ENCODE results near the gene RNF148. TPM values are rescaled to one million over a fixed set of nuclear protein-coding genes. Genes with fewer than 3 reads are reported as not detected.

Gene RNF148
- total RNA-seq: not detected

- no peak for ATAC-seq
These were observed at the start of gene RNF148 for GRCh38 chr7:122702872-122703510. TSS of gene RNF148 (minus strand) at chr7:122702922. CDS start at chr7:122702750, 172 bp downstream.

GRCh38 chr7:122750389-122750788 is 47.7 kb upstream of the RNF148 start:
- ATAC-seq: no peak

GRCh38 chr7:122748195-122748594 is 45.5 kb upstream of the RNF148 start:
- ATAC-seq: no peak

- ATAC-seq: no peak
These were observed 44.2 kb upstream of the RNF148 start for GRCh38 chr7:122746948-122747347.

- peak; percentile 96 for ATAC-seq
These were observed 40.5 kb upstream of the RNF148 start for GRCh38 chr7:122743211-122743610.

GRCh38 chr7:122738947-122739346 is 36.2 kb upstream of the RNF148 start:
- no peak for ATAC-seq

GRCh38 chr7:122736183-122736582 is 33.5 kb upstream of the RNF148 start:
- ATAC-seq: no peak

GRCh38 chr7:122727759-122728158 is 25.0 kb upstream of the RNF148 start:
- ATAC-seq: no peak

- ATAC-seq: no peak
These were observed 24.6 kb upstream of the RNF148 start for GRCh38 chr7:122727354-122727753.

- no peak for ATAC-seq
These were observed 24.2 kb upstream of the RNF148 start for GRCh38 chr7:122726881-122727280.

- no peak for ATAC-seq
These were observed 21.6 kb upstream of the RNF148 start for GRCh38 chr7:122724366-122724765.

GRCh38 chr7:122719010-122719578 is 16.4 kb upstream of the RNF148 start:
- no peak for ATAC-seq

GRCh38 chr7:122717356-122718089 is 14.8 kb upstream of the RNF148 start:
- ATAC-seq: no peak

GRCh38 chr7:122715183-122715582 is 12.5 kb upstream of the RNF148 start:
- ATAC-seq: no peak

GRCh38 chr7:122710916-122711315 is 8.2 kb upstream of the RNF148 start:
- no peak for ATAC-seq

GRCh38 chr7:122709930-122710646 is 7.4 kb upstream of the RNF148 start:
- ATAC-seq: no peak

- no peak for ATAC-seq
These were observed 4.1 kb upstream of the RNF148 start for GRCh38 chr7:122706836-122707235.

- ATAC-seq: no peak
These were observed 3.7 kb downstream of the RNF148 start, which contains the start of gene RNF133 for GRCh38 chr7:122699017-122699416. TSS of gene RNF133 (minus strand) at chr7:122699117. CDS start at chr7:122698918, 199 bp downstream.

GRCh38 chr7:122695816-122696215 is 6.9 kb downstream of the RNF148 start:
- no peak for ATAC-seq

GRCh38 chr7:122694697-122695096 is 8.0 kb downstream of the RNF148 start:
- ATAC-seq: no peak

- no peak for ATAC-seq
These were observed 9.9 kb downstream of the RNF148 start for GRCh38 chr7:122692769-122693309.

- no peak for ATAC-seq
These were observed 11.0 kb downstream of the RNF148 start for GRCh38 chr7:122691569-122692235.

Measured in esophagus mucosa (tissue), 1 donor.